BE2C (cell line): ENCODE results near the gene MED20.
A peak's percentile ranks its signal among the peaks of the same experiment; 100 is the strongest.

Experiments
- DNase-seq: peaks from one replicate; pipeline ENCODE4 v3.0.0-alpha.2; 2020
- H3K27me3 ChIP-seq: fragments of 250-450 bp; sonication (Bioruptor Pico); 2 replicates; pipeline ENCODE4 v1.5.1; 2020; ENCODE audit warnings: mild to moderate bottlenecking
- H3K36me3 ChIP-seq: fragments of 250-450 bp; sonication (Bioruptor Pico); 2 replicates; pipeline ENCODE4 v1.5.1; 2020; ENCODE audit warnings: mild to moderate bottlenecking
- H3K4me1 ChIP-seq: fragments of 250-450 bp; sonication (Bioruptor Pico); 2 replicates; pipeline ENCODE4 v1.5.1; 2020
- H3K4me3 ChIP-seq: 2 replicates; pipeline ENCODE4 v1.5.1; 2011; ENCODE audit warnings: low read depth, low read length
- H3K9me3 ChIP-seq: fragments of 250-450 bp; sonication (Bioruptor Pico); 2 replicates; pipeline ENCODE4 v1.5.1; 2020
- CTCF ChIP-seq: IDR thresholded peaks from 2 replicates; pipeline ENCODE4 v1.5.1; 2012; ENCODE audit warnings: mild to moderate bottlenecking, low read depth, low read length

Gene MED20

DNA sequence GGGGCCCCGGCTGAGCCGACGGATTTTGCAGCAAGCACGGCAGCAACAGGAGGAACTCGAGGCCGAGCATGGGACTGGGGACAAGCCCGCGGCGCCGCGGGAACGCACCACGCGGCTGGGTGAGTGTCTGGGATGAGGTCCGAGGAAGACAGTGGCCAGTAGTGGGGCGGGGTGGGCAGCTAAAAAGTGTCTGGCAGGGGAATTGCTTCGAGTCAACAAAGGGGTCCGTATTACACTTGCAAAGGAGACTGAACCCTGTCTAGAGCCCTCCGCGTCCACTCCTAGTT is 716 bp upstream of the MED20 start:
- Histone ChIP-seq H3K36me3 (peaks cover 38% of the 10 kb centered on the region), H3K4me3 (peak overlapping the region; percentile 99), H3K9me3 (no peaks in the 10 kb centered on the region), H3K27me3 (no peaks in the 10 kb centered on the region), H3K4me1 (no peaks in the 10 kb centered on the region; the same call in 1 of the 2 replicates)
- DNase-seq, result peak; percentile 30
- no peak for TF ChIP-seq CTCF

GRCh38 chr6:41917528-41917927 is 3.4 kb downstream of the MED20 start:
- no peaks in the 10 kb centered on the region for H3K9me3 ChIP-seq
- H3K27me3 ChIP-seq, result no peaks in the 10 kb centered on the region
- DNase-seq, result no peak
- TF ChIP-seq CTCF, result no peak
- H3K4me3 ChIP-seq, result no peak overlapping the region
- no peaks in the 10 kb centered on the region for H3K4me1 ChIP-seq
- H3K36me3 ChIP-seq, result peaks cover 25% of the 10 kb centered on the region

DNA sequence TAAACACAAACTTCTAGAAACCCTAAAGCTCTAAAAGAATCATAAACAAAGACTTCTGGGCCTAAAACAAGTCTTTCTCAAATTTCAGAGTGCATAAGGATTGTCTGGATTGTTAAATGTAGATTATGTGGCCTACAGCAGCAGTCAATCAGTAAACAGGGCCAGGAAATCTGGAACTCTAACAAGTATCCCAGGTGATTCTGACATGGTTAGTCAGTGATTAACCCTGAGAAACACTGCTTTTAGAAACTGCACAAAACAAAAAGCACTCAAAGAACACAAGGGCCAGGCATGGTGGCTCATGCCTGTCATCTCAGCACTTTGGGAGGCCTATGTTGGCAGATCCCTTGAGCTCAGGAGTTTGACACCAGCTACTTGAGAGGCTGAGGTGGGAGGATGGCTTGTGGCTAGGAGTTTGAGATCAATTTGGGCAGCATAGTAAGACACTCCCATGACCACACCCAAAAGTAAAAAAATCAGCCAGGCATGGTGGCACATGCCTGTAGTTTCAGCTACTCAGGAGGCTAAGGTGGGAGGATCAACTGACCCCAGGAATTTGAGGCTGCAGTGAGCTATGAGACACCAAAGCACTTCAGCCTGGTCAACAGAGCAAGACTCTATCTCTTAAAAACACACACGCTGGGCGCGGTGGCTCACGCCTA is 5.9 kb downstream of the MED20 start:
- no peak overlapping the region for H3K4me3 ChIP-seq
- TF ChIP-seq CTCF, result no peak
- H3K4me1 ChIP-seq, result no peaks in the 10 kb centered on the region
- no peak for DNase-seq
- H3K27me3 ChIP-seq, result no peaks in the 10 kb centered on the region
- no peaks in the 10 kb centered on the region for H3K9me3 ChIP-seq
- H3K36me3 ChIP-seq, result peaks cover 20% of the 10 kb centered on the region

DNA sequence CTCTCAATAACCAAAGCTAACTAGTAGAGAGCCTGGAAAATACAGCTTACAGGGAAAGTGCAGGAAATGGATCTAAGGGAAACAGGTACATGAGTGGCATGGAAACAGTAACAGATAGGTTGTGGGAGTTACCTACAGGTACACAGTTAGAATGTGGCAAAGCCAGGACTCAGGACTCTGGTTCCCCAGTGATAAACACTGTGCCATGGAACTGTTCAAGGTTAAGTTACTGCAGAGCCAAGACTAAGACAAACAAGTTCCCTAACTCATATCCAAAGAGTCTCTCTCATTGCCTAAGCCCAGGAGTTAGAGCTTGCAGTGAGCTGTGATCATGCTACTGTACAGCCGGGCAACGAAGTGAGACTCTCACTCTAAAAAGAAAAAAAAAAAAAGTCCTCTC is 6.6 kb downstream of the MED20 start:
- no peaks in the 10 kb centered on the region for H3K4me1 ChIP-seq
- H3K9me3 ChIP-seq, result no peaks in the 10 kb centered on the region
- H3K4me3 ChIP-seq, result no peak overlapping the region
- H3K36me3 ChIP-seq, result peaks cover 20% of the 10 kb centered on the region
- no peaks in the 10 kb centered on the region for H3K27me3 ChIP-seq
- no peak for DNase-seq
- no peak for TF ChIP-seq CTCF

DNA sequence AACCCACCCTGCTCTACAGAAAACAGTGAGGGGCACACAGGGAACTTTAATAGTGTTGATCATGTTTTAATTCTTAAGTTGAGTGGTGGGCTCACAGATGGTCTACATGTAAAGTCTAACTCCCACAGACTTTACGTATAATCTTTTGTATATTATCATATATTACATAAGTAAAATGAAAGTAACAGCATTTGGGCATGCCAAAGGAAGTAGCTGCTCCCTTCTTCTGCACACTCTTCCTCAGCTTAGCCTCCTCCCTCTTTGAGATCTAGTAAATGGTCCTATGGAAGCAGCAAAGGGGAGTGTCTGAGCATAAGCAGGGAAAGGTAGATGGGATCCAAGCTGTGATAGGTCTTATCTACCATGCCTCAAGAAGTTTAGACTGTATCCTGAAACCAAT is 11.2 kb downstream of the MED20 start:
- TF ChIP-seq CTCF, result no peak
- Histone ChIP-seq H3K4me1 (no peaks in the 10 kb centered on the region), H3K36me3 (peaks cover 29% of the 10 kb centered on the region), H3K27me3 (no peaks in the 10 kb centered on the region), H3K9me3 (no peaks in the 10 kb centered on the region), H3K4me3 (no peak overlapping the region)
- DNase-seq, result no peak

- Histone ChIP-seq H3K9me3 (no peaks in the 10 kb centered on the region), H3K4me3 (no peak overlapping the region), H3K27me3 (no peaks in the 10 kb centered on the region), H3K4me1 (no peaks in the 10 kb centered on the region), H3K36me3 (peaks cover 18% of the 10 kb centered on the region)
- TF ChIP-seq CTCF, result peak; percentile 41
- peak; percentile 17 for DNase-seq
Measured at GRCh38 chr6:41901882-41902519, 18.9 kb downstream of the MED20 start.
